GM13977 (cell line): ENCODE data around the gene YES1.

Experiments used
- DNase-seq: peaks from one replicate; pipeline ENCODE4 v3.0.0; 2012; ENCODE audit warnings: low spot score
- CTCF ChIP-seq: IDR thresholded peaks from 2 replicates; pipeline ENCODE4 v1.5.1; 2012; ENCODE audit warnings: mild to moderate bottlenecking, control low read depth; ENCODE audit not compliant: insufficient read depth; ENCODE audit errors: extremely low read depth, missing control alignments
- in situ Hi-C: fragments of 300-500 bp; cut with MboI; formaldehyde crosslinking; loops from one replicate; pipeline ENCODE4 v1.12.0; 2022; ENCODE audit warnings: low sequenced_read_pairs, low pct_unique_long_range_greater_than_20kb, mixed read lengths, inconsistent platforms; ENCODE audit not compliant: unreplicated experiment

YES1 gene

GRCh38 chr18:708096-708495 lies 103.9 kb downstream of the YES1 start:
- TF ChIP-seq CTCF: no peak
- in situ Hi-C loops: no loop called here
- DNase-seq: no peak

GRCh38 chr18:706405-706804 lies 105.6 kb downstream of the YES1 start:
- TF ChIP-seq CTCF: no peak
- DNase-seq: no peak
- in situ Hi-C loops: no loop called here

- no peak for TF ChIP-seq CTCF
- DNase-seq: no peak
- in situ Hi-C loops: no loop called here
Observed at GRCh38 chr18:703213-703967, 108.7 kb downstream of the YES1 start.

GRCh38 chr18:697800-698199 lies 114.2 kb downstream of the YES1 start:
- no peak for DNase-seq
- in situ Hi-C loops: no loop called here
- TF ChIP-seq CTCF: no peak

GRCh38 chr18:697012-697411 lies 115.0 kb downstream of the YES1 start:
- in situ Hi-C loops: no loop called here
- no peak for TF ChIP-seq CTCF
- no peak for DNase-seq

GRCh38 chr18:693466-694187 lies 118.4 kb downstream of the YES1 start:
- no peak for TF ChIP-seq CTCF
- in situ Hi-C loops: no loop called here
- no peak for DNase-seq
